ENCODE data around the gene ARHGAP22. TPM values are rescaled to one million over a fixed set of nuclear protein-coding genes. Genes with fewer than 3 reads are reported as not detected.

Gene ARHGAP22
- total RNA-seq, 3 donors from 2014 or later, result 2.6 to 8.2 (median 4.8) TPM

- Histone ChIP-seq H3K4me3 (no peak overlapping the region), H3K27ac (no peak overlapping the region), H3K4me1 (no peaks in the 10 kb centered on the region), H3K27me3 (no peaks in the 10 kb centered on the region), H3K9me3 (no peaks in the 10 kb centered on the region), H3K36me3 (no peaks in the 10 kb centered on the region)
- no peak for DNase-seq (ENCODE audit: low spot score in 2 of 2)
- TF ChIP-seq POLR2A (IDR thresholded peaks at IDR 0.05) (no peak), POLR2AphosphoS5 (IDR thresholded peaks at IDR 0.05) (no peak), CTCF (IDR thresholded peaks at IDR 0.05) (no peak)
- intact Hi-C loops (cut with DNase I; ENCODE audit: low total_unique reads), result no loop called here
Observed at GRCh38 chr10:48632166-48632565, 27.3 kb upstream of the ARHGAP22 start.

GRCh38 chr10:48627984-48628609, 23.2 kb upstream of the ARHGAP22 start:
- Histone ChIP-seq H3K9me3 (no peaks in the 10 kb centered on the region), H3K4me3 (no peak overlapping the region), H3K27ac (no peak overlapping the region), H3K4me1 (no peaks in the 10 kb centered on the region), H3K36me3 (no peaks in the 10 kb centered on the region), H3K27me3 (no peaks in the 10 kb centered on the region)
- TF ChIP-seq POLR2A (IDR thresholded peaks at IDR 0.05), result no peak
- no peak for TF ChIP-seq CTCF (IDR thresholded peaks at IDR 0.05)
- TF ChIP-seq POLR2AphosphoS5 (IDR thresholded peaks at IDR 0.05), result no peak
- no peak for DNase-seq (ENCODE audit: low spot score in 2 of 2)
- intact Hi-C loops (cut with DNase I; ENCODE audit: low total_unique reads), result no loop called here

GRCh38 chr10:48626986-48627731, 22.3 kb upstream of the ARHGAP22 start:
- H3K9me3 ChIP-seq, result no peaks in the 10 kb centered on the region
- no peak for DNase-seq (ENCODE audit: low spot score in 2 of 2)
- intact Hi-C loops (cut with DNase I; ENCODE audit: low total_unique reads), result no loop called here
- H3K27me3 ChIP-seq, result no peaks in the 10 kb centered on the region
- no peaks in the 10 kb centered on the region for H3K36me3 ChIP-seq
- TF ChIP-seq CTCF (IDR thresholded peaks at IDR 0.05), result no peak
- no peak for TF ChIP-seq POLR2A (IDR thresholded peaks at IDR 0.05)
- TF ChIP-seq POLR2AphosphoS5 (IDR thresholded peaks at IDR 0.05), result no peak
- H3K4me1 ChIP-seq, result no peaks in the 10 kb centered on the region
- H3K27ac ChIP-seq, result no peak overlapping the region
- H3K4me3 ChIP-seq, result no peak overlapping the region

GRCh38 chr10:48626447-48626846, 21.6 kb upstream of the ARHGAP22 start:
- H3K27ac ChIP-seq, result no peak overlapping the region
- intact Hi-C loops (cut with DNase I; ENCODE audit: low total_unique reads), result no loop called here

More at GRCh38 chr10:48626447-48626846, 21.6 kb upstream of the ARHGAP22 start:
- H3K4me1 ChIP-seq, result no peaks in the 10 kb centered on the region
- no peaks in the 10 kb centered on the region for H3K27me3 ChIP-seq
- H3K9me3 ChIP-seq, result no peaks in the 10 kb centered on the region
- no peaks in the 10 kb centered on the region for H3K36me3 ChIP-seq
- H3K4me3 ChIP-seq, result no peak overlapping the region
- DNase-seq (ENCODE audit: low spot score in 2 of 2), result no peak
- no peak for TF ChIP-seq POLR2A (IDR thresholded peaks at IDR 0.05)
- TF ChIP-seq POLR2AphosphoS5 (IDR thresholded peaks at IDR 0.05), result no peak
- TF ChIP-seq CTCF (IDR thresholded peaks at IDR 0.05), result no peak
